Measurements from ENCODE around the gene ATN1.

GRCh38 chr12:6964605-6965025 is 36.9 kb downstream of the ATN1 start:
- no peak for TF ChIP-seq EZH2 (IDR thresholded peaks at IDR 0.05; ENCODE audit: borderline replicate concordance, low read depth, low read length, poor library complexity, severe bottlenecking)
- TF ChIP-seq CTCF (conservative IDR thresholded peaks at IDR 0.05; ENCODE audit: low read depth, low read length) = no peak

Measured in A673 (cell line).